Hypothalamus (tissue), 51 donors: ENCODE data around the gene ADAM10.

ENCODE experiments used
- DNase-seq, 51 donors: peaks; one replicate each; lab custom pipeline; 2025; lab: John Stamatoyannopoulos, UW

ADAM10 gene

DNA sequence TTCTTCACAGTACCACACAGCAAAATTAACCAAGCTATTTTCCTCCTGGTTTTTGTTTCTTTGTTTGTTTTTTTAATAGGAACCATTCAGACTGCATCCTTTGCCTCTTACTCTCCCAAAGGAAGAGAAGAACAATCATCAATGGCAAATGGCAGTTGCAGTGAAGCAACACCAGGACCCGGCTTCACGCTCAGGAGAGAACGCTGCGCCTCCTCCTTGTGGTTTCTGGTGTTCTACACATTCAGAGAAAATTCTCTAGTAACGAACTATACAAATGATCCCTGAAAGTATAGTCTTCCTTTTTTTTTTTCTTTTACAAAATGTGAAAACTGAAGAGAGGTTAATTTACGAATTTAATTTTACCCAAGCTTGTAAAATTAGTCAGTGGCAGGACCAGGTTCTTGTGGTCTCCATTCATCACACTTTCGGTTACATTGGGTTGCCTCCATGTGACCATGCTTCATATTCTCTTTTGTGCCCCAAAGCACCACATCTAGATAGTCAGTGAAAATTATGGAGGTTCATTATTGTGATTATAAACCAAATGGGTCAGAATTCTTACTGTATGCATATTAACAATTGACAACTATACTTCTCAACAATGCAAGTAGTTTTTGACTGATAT lies 11.0 kb upstream of the ADAM10 start:
- DNase-seq, result no peak

DNA sequence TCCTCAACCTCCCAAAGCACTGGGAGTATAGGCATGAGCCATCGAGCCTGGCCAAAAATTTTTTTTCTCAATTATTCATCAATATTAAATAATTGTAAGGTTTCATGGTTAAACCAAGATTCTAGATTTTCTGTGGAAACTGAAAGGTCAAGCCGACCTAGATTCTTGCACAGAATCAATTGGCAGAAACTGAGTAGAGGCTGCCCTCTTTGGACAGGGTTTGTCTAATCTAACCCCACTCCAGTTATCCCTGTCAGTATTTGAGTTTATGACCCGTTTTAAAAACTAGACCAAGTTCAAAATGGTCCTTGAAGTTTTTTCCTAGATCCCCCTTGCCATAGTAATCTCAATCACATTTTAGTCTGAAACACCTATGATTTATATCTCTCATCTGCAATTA lies 8.6 kb upstream of the ADAM10 start:
- peak in 5 of 51 donors; percentile 9 to 34 (median 33) for DNase-seq

GRCh38 chr15:58755956-58756355 lies 6.4 kb upstream of the ADAM10 start:
- peak in 1 of 51 donors; percentile 4 for DNase-seq

GRCh38 chr15:58755350-58755749 lies 5.8 kb upstream of the ADAM10 start:
- DNase-seq, result no peak

DNA sequence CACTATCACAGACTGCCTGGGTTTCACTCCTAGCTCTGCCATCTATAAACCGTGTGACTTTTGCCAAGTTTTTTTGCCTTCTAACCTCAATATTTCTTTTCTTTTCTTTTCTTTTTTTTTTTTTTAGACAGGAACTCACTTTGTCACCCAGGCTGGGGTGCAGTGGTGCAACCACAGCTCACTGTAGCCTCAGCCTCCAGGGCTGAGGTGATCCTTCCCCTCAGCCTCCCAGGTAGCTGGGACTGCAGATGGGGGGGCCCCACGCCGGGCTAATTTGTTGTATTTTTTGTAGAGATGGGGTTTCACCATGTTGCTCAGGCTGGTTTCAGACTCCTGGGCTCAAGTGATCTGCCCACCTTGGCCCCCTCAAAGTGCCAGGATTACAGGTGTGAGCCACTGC lies 3.2 kb upstream of the ADAM10 start:
- DNase-seq, result no peak

- DNase-seq, result peak in 37 of 51 donors; percentile 15 to 71 (median 50)
Observed at GRCh38 chr15:58748852-58749531, 515 bp downstream of the ADAM10 start.

GRCh38 chr15:58748040-58748851 lies 1.3 kb downstream of the ADAM10 start:
- DNase-seq, result peak in 1 of 51 donors; percentile 61

DNA sequence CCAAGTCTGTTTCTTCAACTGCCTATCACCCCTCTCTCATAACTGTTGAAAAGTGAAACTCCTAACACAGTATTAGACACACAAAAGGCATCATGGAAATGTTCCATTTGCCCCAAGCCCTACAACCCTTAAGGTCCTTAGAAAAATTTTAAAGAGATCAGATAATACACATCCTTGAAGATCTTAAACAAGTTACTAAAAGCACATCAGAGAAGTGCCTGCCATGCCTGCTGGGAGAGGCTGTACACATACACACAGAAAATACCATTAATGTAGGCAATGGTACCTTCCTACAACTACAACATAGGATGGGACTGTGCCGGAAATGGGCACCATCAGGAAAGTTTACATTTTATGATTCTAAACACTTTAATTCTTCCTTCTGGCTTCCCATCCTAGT lies 3.3 kb downstream of the ADAM10 start:
- DNase-seq, result no peak

DNA sequence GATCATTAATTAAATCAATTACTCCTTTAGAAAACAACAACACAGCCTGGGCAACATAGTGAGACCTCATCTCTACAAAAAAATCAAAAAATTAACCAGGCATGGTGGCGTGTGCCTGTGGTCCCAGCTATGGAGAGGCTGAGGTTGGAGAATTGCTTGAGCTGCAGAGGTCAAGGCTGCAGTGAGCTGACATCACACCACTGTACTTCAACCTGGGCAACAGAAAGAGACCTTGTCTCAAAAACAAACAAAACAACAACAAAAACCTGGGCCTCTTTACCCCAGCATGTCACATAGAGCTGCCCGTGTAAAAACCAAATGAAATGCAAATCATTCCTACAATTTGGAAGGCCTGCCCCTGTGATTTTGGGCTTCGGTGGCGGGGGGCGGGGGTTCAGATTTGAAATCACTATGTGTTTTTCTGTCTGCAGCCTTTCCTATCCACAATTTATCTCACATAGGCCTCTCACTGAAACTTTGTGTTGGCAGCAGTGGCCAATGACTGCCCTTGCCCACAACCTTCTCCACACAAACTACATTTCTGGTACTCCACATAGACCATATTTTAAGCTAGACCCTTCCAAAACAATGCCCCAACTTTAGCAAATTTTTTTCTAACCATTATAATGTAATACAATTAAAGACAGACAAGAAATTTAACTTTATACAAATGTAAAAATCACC lies 6.5 kb downstream of the ADAM10 start:
- DNase-seq, result no peak

DNA sequence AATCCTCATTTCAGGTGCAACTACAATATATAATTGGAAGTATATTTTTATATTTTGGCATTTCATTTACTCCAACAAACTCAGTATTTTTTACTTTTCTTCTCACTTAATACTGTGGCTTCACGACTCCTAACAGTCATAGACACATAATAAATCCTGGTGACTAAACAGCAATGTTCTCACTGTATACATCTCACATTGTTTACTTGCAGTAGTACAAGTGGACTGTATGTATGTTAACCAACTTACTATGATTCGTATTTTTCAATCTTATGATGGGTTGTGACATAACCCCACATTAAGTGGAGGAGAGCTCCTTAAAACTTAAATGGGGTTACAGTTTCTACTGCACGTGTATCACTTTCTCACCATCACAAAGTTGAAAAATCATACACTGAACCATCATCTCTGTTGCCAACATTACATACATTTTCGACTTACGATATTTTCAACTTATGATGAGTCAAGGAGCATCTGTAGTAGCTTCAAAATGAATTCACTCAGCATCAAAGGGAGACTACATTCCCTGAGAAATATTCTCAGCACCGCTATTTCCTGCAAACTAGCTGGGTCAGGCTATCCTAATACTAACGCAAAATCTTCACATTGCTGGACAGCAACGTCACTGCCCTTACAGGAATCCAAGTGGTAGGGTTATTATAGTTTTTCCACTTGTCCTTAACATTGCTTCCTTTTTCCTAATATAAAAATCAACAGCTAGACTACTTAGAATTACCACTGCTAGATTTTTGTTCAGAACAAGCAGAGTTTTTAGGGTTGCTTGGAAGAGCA lies 7.3 kb downstream of the ADAM10 start:
- no peak for DNase-seq

GRCh38 chr15:58741032-58741431 lies 8.5 kb downstream of the ADAM10 start:
- no peak for DNase-seq

- DNase-seq, result no peak
Observed at GRCh38 chr15:58740436-58740835, 9.1 kb downstream of the ADAM10 start.

- no peak for DNase-seq
Observed at GRCh38 chr15:58738046-58738707, 11.3 kb downstream of the ADAM10 start.

- DNase-seq, result no peak
Observed at GRCh38 chr15:58737298-58737697, 12.2 kb downstream of the ADAM10 start.

- DNase-seq, result no peak
Observed at GRCh38 chr15:58736018-58736643, 13.4 kb downstream of the ADAM10 start.

GRCh38 chr15:58734859-58735258 lies 14.6 kb downstream of the ADAM10 start:
- DNase-seq, result no peak

DNA sequence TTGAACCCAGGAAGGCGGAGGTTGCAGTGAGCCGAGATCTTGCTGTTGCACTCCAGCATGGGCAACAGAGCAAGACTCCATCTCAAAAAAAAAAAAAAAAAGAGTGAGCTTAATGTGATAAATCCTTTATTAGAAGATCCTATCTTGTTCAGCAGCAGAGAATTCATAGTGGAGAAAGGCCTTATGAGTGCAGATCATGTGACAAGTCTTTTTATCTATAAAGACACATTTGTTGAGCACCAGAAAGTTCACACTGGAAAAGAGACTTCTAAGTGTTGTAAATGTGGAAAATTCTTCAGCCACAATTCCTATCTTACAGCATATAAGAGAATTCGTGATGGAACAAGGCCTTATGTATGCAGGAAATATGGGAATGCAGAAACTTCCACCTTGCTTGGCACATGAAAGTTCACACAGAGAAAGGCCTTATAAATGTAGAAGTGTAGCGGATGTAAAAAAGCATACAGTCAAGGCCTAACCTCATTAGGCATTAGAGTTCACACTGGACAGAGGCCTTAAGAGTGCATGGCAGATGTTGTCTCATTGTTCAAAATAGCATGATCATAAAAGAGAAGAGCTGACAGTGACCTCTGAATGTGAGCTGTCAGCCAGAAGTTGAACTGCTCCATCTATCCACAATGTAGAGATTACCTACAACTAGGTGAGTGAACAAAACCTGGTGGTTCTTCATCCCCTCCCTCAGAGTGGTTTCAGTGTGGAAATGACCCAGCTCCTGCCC lies 16.7 kb downstream of the ADAM10 start:
- no peak for DNase-seq

DNA sequence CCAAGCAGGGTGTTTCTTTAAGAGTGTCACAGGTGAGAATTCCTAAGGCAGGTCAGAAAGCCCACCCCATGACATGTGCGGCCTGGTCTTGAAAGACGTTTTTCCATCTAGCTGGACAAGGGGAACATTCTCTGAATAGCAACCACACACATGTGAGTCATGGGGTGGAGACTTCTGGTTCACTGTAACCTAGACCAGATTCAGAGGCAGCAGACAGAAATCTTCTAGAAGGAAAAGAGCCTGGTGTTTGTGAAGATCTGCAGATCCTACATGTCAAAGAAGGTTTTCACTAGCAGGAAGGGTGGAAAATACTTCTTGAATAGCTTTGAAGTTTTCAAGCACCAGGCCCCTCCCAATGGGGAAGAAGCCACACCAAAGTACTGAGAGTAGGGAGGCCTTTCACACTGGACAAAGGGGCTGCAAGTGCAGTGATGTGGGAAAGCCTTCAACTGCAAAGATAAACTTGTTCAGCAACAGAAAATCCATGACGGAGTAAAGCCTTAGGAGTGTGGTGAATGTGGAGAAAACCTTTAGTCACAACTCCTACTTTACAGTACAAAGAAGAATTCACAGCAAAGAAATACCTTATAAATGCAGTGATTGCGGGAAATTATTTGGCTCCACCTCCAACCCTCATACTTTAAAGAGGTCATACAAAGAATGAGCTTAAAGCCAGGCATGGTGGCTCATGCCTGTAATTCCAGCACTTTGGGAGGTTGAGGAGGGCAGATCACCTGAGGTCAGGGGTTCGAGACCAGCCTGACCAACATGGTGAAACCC lies 17.6 kb downstream of the ADAM10 start:
- no peak for DNase-seq
